ENCODE results near the gene SLC47A1.

SLC47A1 gene

GRCh38 chr17:19613979-19614378, 80.3 kb downstream of the SLC47A1 start:
- DNase-seq: no peak

DNA sequence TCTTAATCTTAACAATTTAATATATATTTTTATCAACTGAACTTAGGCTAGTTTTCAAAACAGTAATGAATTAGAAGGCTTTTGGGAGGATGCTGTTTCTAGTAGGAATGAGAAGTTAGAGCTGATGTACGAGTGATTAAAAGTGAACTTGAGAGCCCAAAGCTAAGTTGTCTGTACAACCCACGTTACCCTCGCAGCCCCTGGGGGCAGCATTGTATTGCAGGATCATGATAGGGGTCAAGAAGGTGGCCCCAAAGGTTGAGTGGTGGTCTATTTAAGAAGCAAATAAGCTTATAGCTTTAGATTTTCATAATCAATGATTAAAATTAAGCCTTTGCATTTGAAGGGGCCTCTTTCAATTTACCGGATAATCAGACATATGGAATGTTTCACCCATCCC, 81.2 kb downstream of the SLC47A1 start:
- no peak for DNase-seq

- no peak for DNase-seq
These were observed 84.4 kb downstream of the SLC47A1 start for GRCh38 chr17:19618015-19618414.

DNA sequence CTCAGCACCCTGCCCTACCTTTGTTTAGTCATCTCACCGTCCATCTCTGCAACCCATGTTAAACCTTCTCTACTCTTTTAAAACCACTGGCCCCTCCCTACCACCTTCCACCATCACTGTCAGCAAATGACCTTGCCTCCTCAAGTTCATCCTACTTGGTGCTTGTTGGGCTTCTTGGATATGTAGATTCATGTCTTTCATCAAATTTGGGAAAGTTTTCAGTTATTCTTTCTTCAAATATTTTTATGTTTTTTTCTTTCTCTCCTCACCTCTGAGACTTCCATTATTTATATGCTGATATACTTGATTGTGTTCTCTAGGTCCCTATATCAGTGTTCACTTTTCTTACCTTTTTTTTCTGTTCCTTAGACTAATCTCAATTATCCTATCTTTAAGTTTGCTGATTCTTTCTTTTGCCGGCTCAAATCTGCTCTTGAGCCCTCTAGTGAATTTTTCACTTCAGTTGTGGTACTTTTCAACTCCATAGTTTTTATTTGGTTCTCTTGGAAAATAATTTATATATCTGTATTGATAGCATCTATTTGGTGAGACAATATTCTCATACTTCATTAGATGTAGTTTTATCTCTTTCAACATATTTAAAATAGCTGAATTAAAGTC, 86.2 kb downstream of the SLC47A1 start:
- DNase-seq: no peak

DNA sequence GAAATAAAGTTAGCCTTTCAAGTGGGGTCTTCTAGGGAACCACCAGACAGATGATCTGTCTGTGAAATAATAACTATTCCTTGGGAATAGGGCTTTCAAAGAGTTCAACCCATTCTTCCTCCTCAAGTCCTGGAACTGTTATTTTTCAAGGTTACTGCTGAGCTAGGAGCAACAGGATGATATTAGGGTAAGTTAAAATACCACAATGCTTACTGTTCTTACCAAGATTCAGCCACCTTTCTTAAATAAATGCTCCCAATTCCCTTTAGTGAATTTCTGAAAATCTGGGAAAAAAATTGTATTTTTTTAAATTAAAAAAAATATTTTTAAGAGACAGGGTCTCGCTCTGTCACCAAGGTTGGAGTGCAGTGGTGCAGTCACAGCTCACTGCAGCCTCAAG, 88.0 kb downstream of the SLC47A1 start:
- DNase-seq: no peak

DNA sequence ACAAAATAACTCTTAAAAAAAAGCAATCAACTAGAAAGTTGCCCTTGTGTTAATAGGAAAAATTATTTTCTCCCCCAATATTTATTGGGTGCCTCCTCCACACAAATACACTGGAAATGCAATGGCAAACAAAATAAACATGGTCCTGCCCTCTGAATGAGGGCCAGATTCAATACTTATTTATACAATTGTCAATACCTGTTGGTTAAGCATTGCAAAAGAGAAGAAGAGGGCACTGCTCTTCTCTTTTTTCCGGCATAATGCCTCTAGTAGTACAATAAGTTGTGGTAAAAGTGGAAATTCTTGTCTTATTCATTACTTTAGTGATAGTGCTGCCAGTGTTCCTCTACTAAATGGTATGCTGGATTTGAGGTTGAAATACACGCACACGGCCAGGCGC, 92.4 kb downstream of the SLC47A1 start:
- DNase-seq: no peak

Measured in femur (tissue), 1 donor.